Tibial nerve (tissue), 4 donors: ENCODE results near the gene DMAP1. TPM values are rescaled to one million over a fixed set of nuclear protein-coding genes. Genes with fewer than 3 reads are reported as not detected.

ENCODE experiments used
- DNase-seq, 2 donors: peaks; one replicate each; pipeline ENCODE4 v3.0.0-alpha.2; 2019; ENCODE audit warnings: low spot score in 2 of 2
- H3K27ac ChIP-seq, 4 donors: fragments of 200-600 bp; sonication (generic) in 3 of 4; one replicate each; pipeline ENCODE4 v1.5.1; 2017 to 2019; ENCODE audit warnings: mild to moderate bottlenecking in 1 of 4
- H3K27me3 ChIP-seq, 2 donors: fragments of 200-600 bp; sonication (generic) in 1 of 2; one replicate each; pipeline versions ENCODE4 v1.5.1 to v1.6.0; 2017 to 2019
- H3K36me3 ChIP-seq, 3 donors: fragments of 200-600 bp; sonication (generic); one replicate each; pipeline ENCODE4 v1.5.1; 2018 to 2019
- H3K4me1 ChIP-seq, 4 donors: fragments of 200-600 bp; sonication (generic) in 3 of 4; one replicate each; pipeline ENCODE4 v1.5.1; 2017 to 2019
- H3K4me3 ChIP-seq, 4 donors: fragments of 200-600 bp; sonication (generic) in 3 of 4; one replicate each; pipeline ENCODE4 v1.5.1; 2017 to 2019; ENCODE audit warnings: mild to moderate bottlenecking in 1 of 4, moderate library complexity in 1 of 4
- H3K9me3 ChIP-seq, 4 donors: fragments of 200-600 bp; sonication (generic) in 3 of 4; one replicate each; pipeline ENCODE4 v1.5.1; 2017 to 2019
- CTCF ChIP-seq, 5 experiments: fragments of 200-600 bp in 3 of 5; fragments of 450-650 bp in 2 of 5; sonication (generic) in 3 of 5; IDR thresholded peaks; one replicate each; pipeline ENCODE4 v1.5.1; 2016 to 2019; ENCODE audit warnings: antibody characterized with exemption in 5 of 5, mild to moderate bottlenecking in 3 of 5, moderate library complexity in 2 of 5
- EP300 ChIP-seq, 2 donors: sonication (generic); formaldehyde crosslinking; IDR thresholded peaks; one replicate each; pipeline ENCODE4 v1.6.1; 2017; ENCODE audit warnings: antibody characterized with exemption in 2 of 2, mild to moderate bottlenecking in 1 of 2
- POLR2A ChIP-seq, 2 donors: fragments of 450-650 bp; IDR thresholded peaks; one replicate each; pipeline ENCODE4 v1.6.1; 2017; ENCODE audit warnings: antibody characterized with exemption in 2 of 2, mild to moderate bottlenecking in 2 of 2, moderate library complexity in 2 of 2
- WGBS, 2 donors: methylation state at CpG; one replicate each; pipeline ENCODE4 v1.1.5; 2018; 5-methylcytosine and 5-hydroxymethylcytosine counted together
- total RNA-seq, 4 donors: library from RNA; depleted of rRNA; stranded (reverse); fragments of >200 nt; gene quantifications; one replicate each; pipeline ENCODE4 v1.1.0, GENCODE V29; 2016

Gene DMAP1
- total RNA-seq, 4 donors from 2014 or later: 39.8 to 81.2 (median 67.0) TPM

- H3K36me3 ChIP-seq: peaks cover 0 to 15% (median 0%) of the 10 kb centered on the region in 3 donors
- no peaks in the 10 kb centered on the region for H3K27me3 ChIP-seq
- no peak overlapping the region for H3K4me3 ChIP-seq
- TF ChIP-seq CTCF (IDR thresholded peaks at IDR 0.05) (peak in 1 of 5 experiments; percentile 16), EP300 (IDR thresholded peaks at IDR 0.05) (no peak), POLR2A (IDR thresholded peaks at IDR 0.05) (no peak)
- peak in 1 of 2 donors; percentile 14 for DNase-seq
- peaks cover 0 to 61% (median 36%) of the 10 kb centered on the region in 4 donors for H3K4me1 ChIP-seq
- 16 to 34% methylated on average over 8 of the region's 8 CpGs for WGBS, 2 donors
- H3K9me3 ChIP-seq: no peaks in the 10 kb centered on the region
- peak overlapping the region; percentile 79 to 93 (median 86) for H3K27ac ChIP-seq
Observed at GRCh38 chr1:44239331-44239960, 26.2 kb downstream of the DMAP1 start.

- peak; percentile 28 to 51 for DNase-seq
- WGBS, 2 donors: 26 to 37% methylated on average over 3 of the region's 3 CpGs
- H3K4me3 ChIP-seq: no peak overlapping the region
- peak; percentile 73 to 88 for TF ChIP-seq EP300 (IDR thresholded peaks at IDR 0.05)
- TF ChIP-seq POLR2A (IDR thresholded peaks at IDR 0.05): peak in 1 of 2 donors; percentile 22
- TF ChIP-seq CTCF (IDR thresholded peaks at IDR 0.05): peak in 1 of 5 experiments; percentile 36
- H3K36me3 ChIP-seq: peaks cover 0 to 20% (median 0%) of the 10 kb centered on the region in 3 donors
- H3K4me1 ChIP-seq: peaks cover 0 to 61% (median 36%) of the 10 kb centered on the region in 4 donors
- peak overlapping the region; percentile 79 to 93 (median 86) for H3K27ac ChIP-seq
- no peaks in the 10 kb centered on the region for H3K9me3 ChIP-seq
- no peaks in the 10 kb centered on the region for H3K27me3 ChIP-seq
Observed at GRCh38 chr1:44239961-44240371, 26.7 kb downstream of the DMAP1 start.

GRCh38 chr1:44240802-44241671 lies 27.8 kb downstream of the DMAP1 start:
- no peaks in the 10 kb centered on the region for H3K9me3 ChIP-seq
- no peak for TF ChIP-seq EP300 (IDR thresholded peaks at IDR 0.05)
- TF ChIP-seq CTCF (IDR thresholded peaks at IDR 0.05): no peak
- no peak for TF ChIP-seq POLR2A (IDR thresholded peaks at IDR 0.05)
- peaks cover 0 to 25% (median 0%) of the 10 kb centered on the region in 3 donors for H3K36me3 ChIP-seq
- no peak for DNase-seq
- WGBS, 2 donors: 57 to 71% methylated on average over 9 of the region's 9 CpGs
- no peaks in the 10 kb centered on the region for H3K27me3 ChIP-seq
- peak overlapping the region; percentile 79 to 93 (median 86) for H3K27ac ChIP-seq
- H3K4me1 ChIP-seq: peaks cover 0 to 61% (median 36%) of the 10 kb centered on the region in 4 donors
- no peak overlapping the region for H3K4me3 ChIP-seq

GRCh38 chr1:44242746-44243145 lies 29.5 kb downstream of the DMAP1 start:
- Histone ChIP-seq H3K27ac (peak overlapping the region in 3 of 4 donors; percentile 50 to 93 (median 90)), H3K4me1 (peaks cover 0 to 55% (median 35%) of the 10 kb centered on the region in 4 donors), H3K27me3 (no peaks in the 10 kb centered on the region), H3K4me3 (no peak overlapping the region), H3K9me3 (no peaks in the 10 kb centered on the region), H3K36me3 (peaks cover 0 to 42% (median 0%) of the 10 kb centered on the region in 3 donors)
- WGBS, 2 donors: 71 to 73% methylated on average over 16 of the region's 16 CpGs
- TF ChIP-seq EP300 (IDR thresholded peaks at IDR 0.05) (no peak), CTCF (IDR thresholded peaks at IDR 0.05) (no peak), POLR2A (IDR thresholded peaks at IDR 0.05) (no peak)
- DNase-seq: no peak
